Stomach (tissue), 4 donors: Measurements from ENCODE around the gene SH3PXD2A.

Source experiments
- POLR2A ChIP-seq, 4 donors: fragments of 450-650 bp; IDR thresholded peaks; one replicate each; pipeline ENCODE4 v1.6.1; 2016; ENCODE audit warnings: antibody characterized with exemption in 4 of 4, control low read depth in 2 of 4, mild to moderate bottlenecking in 1 of 4, moderate library complexity in 1 of 4
- TF ChIP-seq, protein P1 (sequence below), 7 experiments: fragments of 450-650 bp in 4 of 7; fragments of 200-600 bp in 3 of 7; sonication (generic) in 3 of 7; IDR thresholded peaks; one replicate each; pipeline ENCODE4 v1.5.1; 2016 to 2019; ENCODE audit warnings: antibody characterized with exemption in 7 of 7, control low read depth in 2 of 7, mild to moderate bottlenecking in 1 of 7

DNA sequence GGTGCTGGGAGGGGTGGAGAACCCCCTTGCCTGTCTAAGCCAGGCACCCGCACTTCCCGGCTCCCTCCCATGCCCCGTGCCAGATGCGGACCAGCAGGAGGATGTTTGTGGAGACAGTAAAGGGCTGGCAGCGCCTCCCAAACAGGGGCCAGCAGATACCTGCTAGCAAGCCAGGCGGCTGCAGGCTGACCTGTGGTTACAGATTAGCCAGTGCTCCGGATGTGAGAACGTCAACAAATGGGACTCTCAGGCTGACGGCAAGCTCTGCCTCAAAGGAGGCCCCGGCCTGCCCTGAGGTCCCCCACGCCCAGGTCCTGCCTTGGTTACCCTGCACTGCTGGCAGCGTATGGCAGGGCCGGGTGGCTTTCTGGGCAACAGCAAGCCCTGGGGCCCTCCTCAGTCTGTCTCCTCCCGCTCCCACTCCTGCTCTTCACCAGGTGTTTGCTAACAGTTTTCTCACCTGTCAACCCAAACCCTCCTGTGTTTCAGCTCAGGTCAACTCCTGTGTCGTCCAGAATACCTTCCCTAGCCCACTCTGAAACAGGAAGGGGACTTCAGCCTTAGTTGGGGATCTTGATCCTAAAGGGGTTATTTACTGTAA lies 276.5 kb downstream of the SH3PXD2A start:
- TF ChIP-seq, protein P1, sequence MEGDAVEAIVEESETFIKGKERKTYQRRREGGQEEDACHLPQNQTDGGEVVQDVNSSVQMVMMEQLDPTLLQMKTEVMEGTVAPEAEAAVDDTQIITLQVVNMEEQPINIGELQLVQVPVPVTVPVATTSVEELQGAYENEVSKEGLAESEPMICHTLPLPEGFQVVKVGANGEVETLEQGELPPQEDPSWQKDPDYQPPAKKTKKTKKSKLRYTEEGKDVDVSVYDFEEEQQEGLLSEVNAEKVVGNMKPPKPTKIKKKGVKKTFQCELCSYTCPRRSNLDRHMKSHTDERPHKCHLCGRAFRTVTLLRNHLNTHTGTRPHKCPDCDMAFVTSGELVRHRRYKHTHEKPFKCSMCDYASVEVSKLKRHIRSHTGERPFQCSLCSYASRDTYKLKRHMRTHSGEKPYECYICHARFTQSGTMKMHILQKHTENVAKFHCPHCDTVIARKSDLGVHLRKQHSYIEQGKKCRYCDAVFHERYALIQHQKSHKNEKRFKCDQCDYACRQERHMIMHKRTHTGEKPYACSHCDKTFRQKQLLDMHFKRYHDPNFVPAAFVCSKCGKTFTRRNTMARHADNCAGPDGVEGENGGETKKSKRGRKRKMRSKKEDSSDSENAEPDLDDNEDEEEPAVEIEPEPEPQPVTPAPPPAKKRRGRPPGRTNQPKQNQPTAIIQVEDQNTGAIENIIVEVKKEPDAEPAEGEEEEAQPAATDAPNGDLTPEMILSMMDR (IDR thresholded peaks at IDR 0.05) = no peak
- TF ChIP-seq POLR2A (IDR thresholded peaks at IDR 0.05) = no peak
